Spleen (tissue), 11 donors: ENCODE data around the gene IDH1. TPM values are rescaled to one million over a fixed set of nuclear protein-coding genes. Genes with fewer than 3 reads are reported as not detected.
A peak's percentile ranks its signal among the peaks of the same experiment; 100 is the strongest.
"Not testable (repeated sequence)": the region's sequence is repeated elsewhere in the genome, so short reads cannot be mapped to it uniquely, and the experiment has no call there.

Source experiments
- DNase-seq: peaks from one replicate; pipeline ENCODE4 v3.0.0-alpha.2; 2020
- H3K27ac ChIP-seq, 8 donors: fragments of 200-600 bp; sonication (generic) in 7 of 8; 1 replicate in 4 of 8; 2 replicates in 4 of 8; pipeline versions ENCODE4 v1.5.0 to v1.8.0; 2016 to 2021; ENCODE audit warnings: inconsistent platforms in 4 of 8, mild to moderate bottlenecking in 4 of 8, moderate library complexity in 1 of 8
- H3K27me3 ChIP-seq, 7 donors: fragments of 200-600 bp; sonication (generic) in 6 of 7; replicated peaks in 1 of 7; 1 replicate in 4 of 7; 2 replicates in 3 of 7; pipeline versions ENCODE4 v1.5.0 to v1.8.0; 2016 to 2021; ENCODE audit warnings: inconsistent platforms in 3 of 7, mild to moderate bottlenecking in 1 of 7
- H3K36me3 ChIP-seq, 6 donors: fragments of 200-600 bp; sonication (generic) in 5 of 6; 1 replicate in 4 of 6; 2 replicates in 2 of 6; pipeline versions ENCODE4 v1.5.0 to v1.8.0; 2016 to 2021; ENCODE audit warnings: inconsistent platforms in 2 of 6
- H3K4me1 ChIP-seq, 6 donors: fragments of 200-600 bp; sonication (generic) in 5 of 6; 1 replicate in 3 of 6; 2 replicates in 3 of 6; pipeline versions ENCODE4 v1.5.0 to v1.8.0; 2016 to 2021; ENCODE audit warnings: inconsistent platforms in 3 of 6
- H3K4me3 ChIP-seq, 8 donors: fragments of 200-600 bp; sonication (generic) in 7 of 8; 1 replicate in 4 of 8; 2 replicates in 4 of 8; pipeline versions ENCODE4 v1.5.0 to v1.8.0; 2016 to 2021; ENCODE audit warnings: inconsistent platforms in 4 of 8, mild to moderate bottlenecking in 4 of 8, moderate library complexity in 2 of 8
- H3K9me3 ChIP-seq, 8 donors: fragments of 200-600 bp; sonication (generic) in 7 of 8; 1 replicate in 4 of 8; 2 replicates in 4 of 8; pipeline versions ENCODE4 v1.5.0 to v1.8.0; 2016 to 2021; ENCODE audit warnings: inconsistent platforms in 4 of 8
- CTCF ChIP-seq, 11 experiments: fragments of 200-600 bp in 7 of 11; fragments of 450-650 bp in 4 of 11; sonication (generic) in 4 of 11; IDR thresholded peaks in 8 of 11; conservative IDR thresholded peaks in 3 of 11; 1 replicate in 7 of 11; 2 replicates in 4 of 11; pipeline versions ENCODE4 v1.4.0 to v1.8.0; 2016 to 2021; ENCODE audit warnings: antibody characterized with exemption in 11 of 11, inconsistent platforms in 4 of 11, mild to moderate bottlenecking in 1 of 11
- POLR2A ChIP-seq, 3 donors: fragments of 450-650 bp; IDR thresholded peaks; one replicate each; pipeline ENCODE4 v1.5.1; 2017; ENCODE audit warnings: antibody characterized with exemption in 3 of 3, mild to moderate bottlenecking in 1 of 3
- POLR2AphosphoS5 ChIP-seq, 3 donors: sonication (generic); formaldehyde crosslinking; IDR thresholded peaks; one replicate each; pipeline ENCODE4 v1.5.1; 2017; ENCODE audit warnings: antibody characterized with exemption in 3 of 3
- WGBS, 5 donors: extraction: QIAGEN DNeasy Blood & Tissue Kit in 3 of 5; methylation state at CpG; one replicate each; pipeline versions ENCODE4 v1.1.5 to v1.1.7; 2013 to 2018; 5-methylcytosine and 5-hydroxymethylcytosine counted together
- intact Hi-C: fragments of 100-400 bp; cut with DNase I; formaldehyde crosslinking; loops from one replicate; pipeline ENCODE4 v1.15.0; 2023; ENCODE audit warnings: low total_unique reads
- polyA plus RNA-seq, 3 donors: library from polyadenylated mRNA; stranded (reverse); fragments of 200-250 nt; gene quantifications; one replicate each; pipeline ENCODE4 v1.2.1, GENCODE V29; 2013
- total RNA-seq, 7 donors: library from RNA; depleted of rRNA in 3 of 7; stranded (reverse); fragments of >200 nt in 3 of 7; fragmentation: NEBNext Ultra II Directional in 4 of 7; extraction: Animal tissue kit (Norgen Biotek cat#: 25700) in 4 of 7; gene quantifications; one replicate each; pipeline versions ENCODE4 v1.1.0 to v1.2.1, GENCODE V29; 2016 to 2021
- donor health status: healthy with polysubstance abuse.
- donor health status: DM: no; HTN: no; CAD: no; lungs with moderate emphysema.
- donor health status: DM: no; HTN: no; CAD: no.
- donor health status: Bipolar disorder and iron deficiency.
- donor health status: healthy.
- donor health status: DM: no; HTN: no; CAD: no.
- donor health status: DM: yes; HTN: yes; CAD: no.

IDH1 gene
- total and polyA plus RNA-seq, 10 donors: 26.8 to 101 (median 68.0) TPM

GRCh38 chr2:208278549-208278948, 23.7 kb upstream of the IDH1 start:
- TF ChIP-seq CTCF (IDR thresholded peaks at IDR 0.05 in 8 of 11, conservative IDR thresholded peaks at IDR 0.05 in 3 of 11) (no peak), POLR2A (IDR thresholded peaks at IDR 0.05) (no peak), POLR2AphosphoS5 (IDR thresholded peaks at IDR 0.05) (no peak)
- Histone ChIP-seq H3K4me3 (no peak overlapping the region), H3K27me3 (no peaks in the 10 kb centered on the region), H3K27ac (no peak overlapping the region), H3K9me3 (peaks cover 0 to 7% (median 3%) of the 10 kb centered on the region in 8 donors), H3K4me1 (peaks cover 0 to 37% (median 2%) of the 10 kb centered on the region in 6 donors), H3K36me3 (peaks cover 5 to 100% (median 80%) of the 10 kb centered on the region in 6 donors)
- WGBS, 5 donors: 94 to 99% (median 97%) methylated on average over 2 of the region's 2 CpGs
- DNase-seq: no peak
- intact Hi-C loops: no loop called here

GRCh38 chr2:208274748-208275147, 19.9 kb upstream of the IDH1 start:
- DNase-seq: no peak
- H3K36me3 ChIP-seq: peaks cover 8 to 92% (median 70%) of the 10 kb centered on the region in 6 donors
- H3K4me1 ChIP-seq: peaks cover 0 to 34% (median under 1%) of the 10 kb centered on the region in 6 donors
- intact Hi-C loops: no loop called here
- TF ChIP-seq POLR2AphosphoS5 (IDR thresholded peaks at IDR 0.05): no peak
- TF ChIP-seq POLR2A (IDR thresholded peaks at IDR 0.05): no peak
- no peak for TF ChIP-seq CTCF (IDR thresholded peaks at IDR 0.05 in 8 of 11, conservative IDR thresholded peaks at IDR 0.05 in 3 of 11)
- no peak overlapping the region for H3K27ac ChIP-seq
- H3K9me3 ChIP-seq: peaks cover 0 to 7% (median 3%) of the 10 kb centered on the region in 8 donors
- no peaks in the 10 kb centered on the region for H3K27me3 ChIP-seq
- H3K4me3 ChIP-seq: no peak overlapping the region

- peaks cover 8 to 65% (median 42%) of the 10 kb centered on the region in 6 donors for H3K4me1 ChIP-seq
- TF ChIP-seq POLR2A (IDR thresholded peaks at IDR 0.05) (no peak), CTCF (IDR thresholded peaks at IDR 0.05 in 8 of 11, conservative IDR thresholded peaks at IDR 0.05 in 3 of 11) (peak in 3 of 11 experiments; percentile 18 to 25 (median 24))
- H3K27ac ChIP-seq: peak overlapping the region in 3 of 8 donors; percentile 40 to 97 (median 95)
- intact Hi-C loops: no loop called here
- H3K4me3 ChIP-seq: no peak overlapping the region
- WGBS, 5 donors: 91 to 98% (median 94%) methylated on average over 2 of the region's 2 CpGs
- H3K36me3 ChIP-seq: peaks cover 4 to 42% (median 24%) of the 10 kb centered on the region in 6 donors
- no peaks in the 10 kb centered on the region for H3K9me3 ChIP-seq
- DNase-seq: no peak
- H3K27me3 ChIP-seq: no peaks in the 10 kb centered on the region
Measured at GRCh38 chr2:208269091-208269490, 14.2 kb upstream of the IDH1 start.

- intact Hi-C loops: no loop called here
- peaks cover 8 to 59% (median 42%) of the 10 kb centered on the region in 6 donors for H3K4me1 ChIP-seq
Measured at GRCh38 chr2:208268156-208268952, 13.5 kb upstream of the IDH1 start.

GRCh38 chr2:208267526-208267925, 12.7 kb upstream of the IDH1 start:
- Histone ChIP-seq H3K27ac (peak overlapping the region in 5 of 8 donors; percentile 7 to 99 (median 97)), H3K36me3 (peaks cover 0 to 26% (median 10%) of the 10 kb centered on the region in 6 donors), H3K4me1 (peaks cover 8 to 59% (median 42%) of the 10 kb centered on the region in 6 donors), H3K4me3 (peak overlapping the region in 6 of 8 donors; percentile 5 to 92 (median 70))
- WGBS, 5 donors: 77 to 86% (median 84%) methylated on average over 20 to 22 of the region's 22 CpGs
- intact Hi-C loops, H3K27me3 ChIP-seq, H3K9me3 ChIP-seq, DNase-seq: not testable (repeated sequence)

More at GRCh38 chr2:208268156-208268952, 13.5 kb upstream of the IDH1 start:
- WGBS, 5 donors: 80 to 87% (median 82%) methylated on average over 8 of the region's 8 CpGs
- Histone ChIP-seq H3K4me3 (peak overlapping the region in 3 of 8 donors; percentile 75 to 92 (median 79)), H3K27ac (peak overlapping the region in 3 of 8 donors; percentile 95 to 99 (median 97)), H3K27me3 (no peaks in the 10 kb centered on the region), H3K9me3 (no peaks in the 10 kb centered on the region), H3K36me3 (peaks cover under 1 to 35% (median 17%) of the 10 kb centered on the region in 6 donors)
- DNase-seq: no peak
- TF ChIP-seq POLR2A (IDR thresholded peaks at IDR 0.05): no peak
- no peak for TF ChIP-seq POLR2AphosphoS5 (IDR thresholded peaks at IDR 0.05)
- no peak for TF ChIP-seq CTCF (IDR thresholded peaks at IDR 0.05 in 8 of 11, conservative IDR thresholded peaks at IDR 0.05 in 3 of 11)
